Measurements from ENCODE around the gene LRMDA. TPM values are rescaled to one million over a fixed set of nuclear protein-coding genes. Genes with fewer than 3 reads are reported as not detected.

LRMDA gene
- total and polyA plus RNA-seq, 2 of the 13 experiments (the other 11 are each of a cell fraction or from before 2014, with no cell fraction given) = 13.4 to 22.0 TPM

DNA sequence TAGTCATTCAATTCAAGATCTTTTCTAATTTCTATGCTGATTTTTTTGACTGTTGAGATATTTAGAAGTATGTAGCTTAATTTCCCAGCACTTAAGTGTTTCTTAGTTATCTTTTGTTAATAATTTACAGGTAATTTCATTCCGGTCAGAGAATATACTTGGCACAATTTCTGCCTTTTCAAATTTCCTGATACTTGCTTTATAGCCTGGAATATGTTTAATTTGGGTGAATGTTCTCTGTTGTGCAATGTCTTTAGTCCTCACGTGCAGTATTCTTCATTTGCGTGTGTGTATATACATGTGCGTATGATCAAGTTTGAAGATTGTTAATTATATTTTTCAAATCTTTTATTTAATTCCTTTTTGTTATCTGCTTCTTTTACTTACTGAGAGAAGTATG is 989.3 kb downstream of the LRMDA start:
- no peaks in the 10 kb centered on the region for H3K4me1 ChIP-seq (ENCODE audit: insufficient read depth, low read length)
- intact Hi-C loops (cut with micrococcal nuclease; ENCODE audit: unreplicated experiment) = no loop called here
- no peak overlapping the region for H3K4me2 ChIP-seq (ENCODE audit: low read depth, low read length)
- H3K4me3 ChIP-seq (replicated peaks in 1 of 3; ENCODE audit: insufficient read depth in 1 of 3, low read depth in 2 of 3, low read length in 3 of 3) = no peak overlapping the region
- DNase-seq (ENCODE audit: low spot score) = no peak
- no peak for ATAC-seq
- TF ChIP-seq ZNF660 (CRISPR knock-in tag; IDR thresholded peaks at IDR 0.05; ENCODE audit: borderline replicate concordance, low read depth) (no peak), RFXAP (CRISPR knock-in tag; IDR thresholded peaks at IDR 0.05; ENCODE audit: borderline replicate concordance) (no peak), TBP (CRISPR knock-in tag; IDR thresholded peaks at IDR 0.05) (no peak), ZNF737 (CRISPR knock-in tag; IDR thresholded peaks at IDR 0.05; ENCODE audit: borderline replicate concordance) (no peak)
- TF ChIP-seq, protein P1, sequence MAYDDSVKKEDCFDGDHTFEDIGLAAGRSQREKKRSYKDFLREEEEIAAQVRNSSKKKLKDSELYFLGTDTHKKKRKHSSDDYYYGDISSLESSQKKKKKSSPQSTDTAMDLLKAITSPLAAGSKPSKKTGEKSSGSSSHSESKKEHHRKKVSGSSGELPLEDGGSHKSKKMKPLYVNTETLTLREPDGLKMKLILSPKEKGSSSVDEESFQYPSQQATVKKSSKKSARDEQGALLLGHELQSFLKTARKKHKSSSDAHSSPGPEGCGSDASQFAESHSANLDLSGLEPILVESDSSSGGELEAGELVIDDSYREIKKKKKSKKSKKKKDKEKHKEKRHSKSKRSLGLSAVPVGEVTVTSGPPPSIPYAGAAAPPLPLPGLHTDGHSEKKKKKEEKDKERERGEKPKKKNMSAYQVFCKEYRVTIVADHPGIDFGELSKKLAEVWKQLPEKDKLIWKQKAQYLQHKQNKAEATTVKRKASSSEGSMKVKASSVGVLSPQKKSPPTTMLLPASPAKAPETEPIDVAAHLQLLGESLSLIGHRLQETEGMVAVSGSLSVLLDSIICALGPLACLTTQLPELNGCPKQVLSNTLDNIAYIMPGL (CRISPR knock-in tag; IDR thresholded peaks at IDR 0.05; ENCODE audit: borderline replicate concordance in 1 of 2, low read depth in 1 of 2) = no peak
- H4K20me1 ChIP-seq (ENCODE audit: insufficient read depth, low read length) = no peaks in the 10 kb centered on the region
- in situ Hi-C loops (cut with HindIII; ENCODE audit: extremely low pct_ligation_motif_present, low pct_unique_long_range_greater_than_20kb) = no loop called here
- H3K27me3 ChIP-seq (ENCODE audit: control insufficient read depth in 1 of 2, insufficient read depth in 2 of 2, low read length in 2 of 2) = no peaks in the 10 kb centered on the region
- no peak overlapping the region for H3K9ac ChIP-seq (ENCODE audit: insufficient read depth, low read depth, low read length)
- BruUV-seq (replicated peaks) = no TSS peak
- no peaks in the 10 kb centered on the region for H3K9me3 ChIP-seq (ENCODE audit: low read length)
- POLR2A ChIA-PET = no interaction called here
- FAIRE-seq = no peak
- no peak overlapping the region for H2AFZ ChIP-seq (ENCODE audit: low read length)
- CTCF ChIA-PET (ENCODE audit: low intra/inter-chr PET ratio, low total read pairs) = no interaction called here
- H3K27ac ChIP-seq (ENCODE audit: extremely low read length, insufficient read depth, low read length) = no peak overlapping the region
- H3K79me2 ChIP-seq (ENCODE audit: insufficient read depth, low read length) = no peaks in the 10 kb centered on the region
- no peaks in the 10 kb centered on the region for H3K36me3 ChIP-seq (replicated peaks in 1 of 2; ENCODE audit: control insufficient read depth in 1 of 2, insufficient read depth in 2 of 2, low read length in 2 of 2)
- WGBS (ENCODE audit: low lambda C conversion rate) = 75% methylated on average over 4 of the region's 4 CpGs

DNA sequence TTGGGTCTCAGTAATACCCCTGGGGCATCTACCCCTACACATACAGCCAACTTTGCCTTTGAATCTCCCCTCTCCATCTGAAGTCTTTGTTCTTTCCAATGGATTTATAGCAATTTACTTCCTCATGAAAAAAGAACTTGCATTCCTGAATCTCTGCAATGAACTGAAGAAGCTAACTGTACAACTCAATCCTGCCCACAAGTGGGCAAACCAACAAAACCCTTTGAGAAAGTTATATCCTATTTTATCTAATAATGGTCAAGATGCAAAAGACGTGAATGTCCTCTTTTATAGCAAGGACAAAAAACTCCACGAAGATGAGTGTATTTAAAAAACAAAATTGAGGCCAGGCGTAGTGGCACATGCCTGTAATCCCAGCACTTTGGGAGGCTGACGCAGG is 991.3 kb downstream of the LRMDA start:
- no peak for DNase-seq (ENCODE audit: low spot score)
- 81% methylated on average over 4 of the region's 4 CpGs for WGBS (ENCODE audit: low lambda C conversion rate)
- no peak overlapping the region for H2AFZ ChIP-seq (ENCODE audit: low read length)
- CTCF ChIA-PET (ENCODE audit: low intra/inter-chr PET ratio, low total read pairs) = no interaction called here
- H3K4me3 ChIP-seq (replicated peaks in 1 of 3; ENCODE audit: insufficient read depth in 1 of 3, low read depth in 2 of 3, low read length in 3 of 3) = no peak overlapping the region
- H3K27ac ChIP-seq (ENCODE audit: extremely low read length, insufficient read depth, low read length) = no peak overlapping the region
- no peaks in the 10 kb centered on the region for H3K4me1 ChIP-seq (ENCODE audit: insufficient read depth, low read length)
- H3K27me3 ChIP-seq (ENCODE audit: control insufficient read depth in 1 of 2, insufficient read depth in 2 of 2, low read length in 2 of 2) = no peaks in the 10 kb centered on the region
- intact Hi-C loops (cut with micrococcal nuclease; ENCODE audit: unreplicated experiment) (no loop called here), in situ Hi-C loops (cut with HindIII; ENCODE audit: extremely low pct_ligation_motif_present, low pct_unique_long_range_greater_than_20kb) (no loop called here)
- H3K9me3 ChIP-seq (ENCODE audit: low read length) = no peaks in the 10 kb centered on the region
- ATAC-seq = no peak
- no peaks in the 10 kb centered on the region for H3K79me2 ChIP-seq (ENCODE audit: insufficient read depth, low read length)
- H4K20me1 ChIP-seq (ENCODE audit: insufficient read depth, low read length) = no peaks in the 10 kb centered on the region
- FAIRE-seq = no peak
- H3K4me2 ChIP-seq (ENCODE audit: low read depth, low read length) = no peak overlapping the region
- no TSS peak for BruUV-seq (replicated peaks)
- H3K9ac ChIP-seq (ENCODE audit: insufficient read depth, low read depth, low read length) = no peak overlapping the region
- no peaks in the 10 kb centered on the region for H3K36me3 ChIP-seq (replicated peaks in 1 of 2; ENCODE audit: control insufficient read depth in 1 of 2, insufficient read depth in 2 of 2, low read length in 2 of 2)
- POLR2A ChIA-PET = no interaction called here
- TF ChIP-seq, protein P2, sequence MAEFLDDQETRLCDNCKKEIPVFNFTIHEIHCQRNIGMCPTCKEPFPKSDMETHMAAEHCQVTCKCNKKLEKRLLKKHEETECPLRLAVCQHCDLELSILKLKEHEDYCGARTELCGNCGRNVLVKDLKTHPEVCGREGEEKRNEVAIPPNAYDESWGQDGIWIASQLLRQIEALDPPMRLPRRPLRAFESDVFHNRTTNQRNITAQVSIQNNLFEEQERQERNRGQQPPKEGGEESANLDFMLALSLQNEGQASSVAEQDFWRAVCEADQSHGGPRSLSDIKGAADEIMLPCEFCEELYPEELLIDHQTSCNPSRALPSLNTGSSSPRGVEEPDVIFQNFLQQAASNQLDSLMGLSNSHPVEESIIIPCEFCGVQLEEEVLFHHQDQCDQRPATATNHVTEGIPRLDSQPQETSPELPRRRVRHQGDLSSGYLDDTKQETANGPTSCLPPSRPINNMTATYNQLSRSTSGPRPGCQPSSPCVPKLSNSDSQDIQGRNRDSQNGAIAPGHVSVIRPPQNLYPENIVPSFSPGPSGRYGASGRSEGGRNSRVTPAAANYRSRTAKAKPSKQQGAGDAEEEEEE (CRISPR knock-in tag; IDR thresholded peaks at IDR 0.05; ENCODE audit: borderline replicate concordance) = no peak
- TF ChIP-seq, protein P3, sequence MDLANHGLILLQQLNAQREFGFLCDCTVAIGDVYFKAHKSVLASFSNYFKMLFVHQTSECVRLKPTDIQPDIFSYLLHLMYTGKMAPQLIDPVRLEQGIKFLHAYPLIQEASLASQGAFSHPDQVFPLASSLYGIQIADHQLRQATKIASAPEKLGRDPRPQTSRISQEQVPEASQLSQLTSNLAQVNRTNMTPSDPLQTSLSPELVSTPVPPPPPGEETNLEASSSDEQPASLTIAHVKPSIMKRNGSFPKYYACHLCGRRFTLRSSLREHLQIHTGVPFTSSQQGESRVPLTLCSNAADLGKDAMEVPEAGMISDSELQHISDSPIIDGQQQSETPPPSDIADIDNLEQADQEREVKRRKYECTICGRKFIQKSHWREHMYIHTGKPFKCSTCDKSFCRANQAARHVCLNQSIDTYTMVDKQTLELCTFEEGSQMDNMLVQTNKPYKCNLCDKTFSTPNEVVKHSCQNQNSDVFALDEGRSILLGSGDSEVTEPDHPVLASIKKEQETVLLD (CRISPR knock-in tag; IDR thresholded peaks at IDR 0.05; ENCODE audit: low read depth) = no peak
- no peak for TF ChIP-seq SALL2 (CRISPR knock-in tag; IDR thresholded peaks at IDR 0.05)
- TF ChIP-seq, protein P4, sequence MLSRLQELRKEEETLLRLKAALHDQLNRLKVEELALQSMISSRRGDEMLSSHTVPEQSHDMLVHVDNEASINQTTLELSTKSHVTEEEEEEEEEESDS (CRISPR knock-in tag; IDR thresholded peaks at IDR 0.05; ENCODE audit: borderline replicate concordance) = no peak
- TF ChIP-seq ZNF44 (CRISPR knock-in tag; IDR thresholded peaks at IDR 0.05) = no peak
- no peak for TF ChIP-seq ZNF619 (CRISPR knock-in tag; IDR thresholded peaks at IDR 0.05)
- no peak for TF ChIP-seq ZSCAN12 (CRISPR knock-in tag; IDR thresholded peaks at IDR 0.05)
- no peak for TF ChIP-seq EED (CRISPR knock-in tag; IDR thresholded peaks at IDR 0.05)
- no peak for TF ChIP-seq GFI1 (CRISPR knock-in tag; IDR thresholded peaks at IDR 0.05; ENCODE audit: borderline replicate concordance)
- TF ChIP-seq BORCS8-MEF2B (CRISPR knock-in tag; IDR thresholded peaks at IDR 0.05) = no peak

Data from HepG2 (cell line).